NCI-H2107 treated with DMSO at 0.1 percent for 48 hours (cell line): ENCODE data around the gene APP.
"Not testable (repeated sequence)": the region's sequence is repeated elsewhere in the genome, so short reads cannot be mapped to it uniquely, and the experiment has no call there.

Experiments
- DNase-seq: peaks from one replicate; lab custom pipeline; 2025; ENCODE audit not compliant: unreplicated experiment; lab: John Stamatoyannopoulos, UW

The APP gene

GRCh38 chr21:25953196-25953595 is 217.4 kb downstream of the APP start:
- no peak for DNase-seq

GRCh38 chr21:25952306-25952705 is 218.3 kb downstream of the APP start:
- no peak for DNase-seq

GRCh38 chr21:25949701-25950100 is 220.9 kb downstream of the APP start:
- no peak for DNase-seq

- no peak for DNase-seq
Observed at GRCh38 chr21:25944672-25945213, 225.8 kb downstream of the APP start.

DNA sequence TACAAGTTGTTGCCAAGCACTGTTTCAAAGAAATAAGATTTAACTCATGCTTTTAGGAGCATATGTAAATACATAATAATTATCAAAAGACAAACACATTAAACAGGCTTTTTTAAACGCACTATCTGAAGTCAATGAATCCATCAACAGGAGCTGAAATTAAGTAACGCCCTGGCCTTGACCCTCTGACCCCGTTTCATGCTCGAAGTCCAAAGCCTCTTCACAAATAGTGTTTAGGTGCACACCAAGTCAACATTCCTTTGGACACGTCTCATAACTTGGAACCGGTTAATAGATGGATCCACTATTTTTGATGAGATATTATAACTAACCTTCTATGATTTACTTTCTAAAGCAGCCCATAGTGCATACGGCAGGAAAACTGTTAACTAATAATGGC is 226.5 kb downstream of the APP start:
- DNase-seq = no peak

DNA sequence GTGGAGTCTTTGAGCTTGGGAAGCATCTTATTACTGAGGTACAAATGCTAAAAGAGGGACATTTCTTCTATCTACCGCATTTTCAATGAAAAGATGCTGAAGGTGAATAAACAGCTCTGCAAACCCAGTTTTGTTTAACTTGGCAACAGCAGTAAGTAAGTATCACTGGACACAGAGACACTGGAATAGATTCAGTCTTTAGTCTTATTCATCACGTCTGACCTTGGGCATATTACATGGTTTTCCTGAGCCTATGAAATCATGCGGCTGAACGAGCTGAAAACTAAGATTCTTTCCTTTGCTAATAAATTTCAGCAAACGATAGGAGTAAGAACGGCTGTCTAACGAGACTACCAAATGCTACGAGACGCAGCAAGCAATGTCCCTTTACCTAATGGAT is 228.4 kb downstream of the APP start:
- DNase-seq = no peak

DNA sequence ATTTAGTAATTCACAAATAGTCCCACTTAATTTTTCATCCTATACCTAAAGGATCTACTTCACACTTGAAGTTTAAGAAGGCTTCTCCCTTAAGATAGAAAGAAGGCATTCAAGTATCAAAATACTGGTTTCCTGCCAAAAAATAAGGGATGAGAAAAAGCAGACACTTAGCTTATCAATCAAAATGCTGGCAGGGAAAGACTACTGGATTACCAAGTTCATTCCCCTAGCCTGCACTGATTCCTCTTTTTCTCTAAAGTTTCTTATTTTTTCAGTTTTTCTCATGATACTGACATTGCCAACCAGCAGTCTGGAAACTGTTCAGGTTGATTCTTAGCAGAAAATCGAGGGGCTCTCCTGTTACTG is 231.2 kb downstream of the APP start:
- DNase-seq = no peak

DNA sequence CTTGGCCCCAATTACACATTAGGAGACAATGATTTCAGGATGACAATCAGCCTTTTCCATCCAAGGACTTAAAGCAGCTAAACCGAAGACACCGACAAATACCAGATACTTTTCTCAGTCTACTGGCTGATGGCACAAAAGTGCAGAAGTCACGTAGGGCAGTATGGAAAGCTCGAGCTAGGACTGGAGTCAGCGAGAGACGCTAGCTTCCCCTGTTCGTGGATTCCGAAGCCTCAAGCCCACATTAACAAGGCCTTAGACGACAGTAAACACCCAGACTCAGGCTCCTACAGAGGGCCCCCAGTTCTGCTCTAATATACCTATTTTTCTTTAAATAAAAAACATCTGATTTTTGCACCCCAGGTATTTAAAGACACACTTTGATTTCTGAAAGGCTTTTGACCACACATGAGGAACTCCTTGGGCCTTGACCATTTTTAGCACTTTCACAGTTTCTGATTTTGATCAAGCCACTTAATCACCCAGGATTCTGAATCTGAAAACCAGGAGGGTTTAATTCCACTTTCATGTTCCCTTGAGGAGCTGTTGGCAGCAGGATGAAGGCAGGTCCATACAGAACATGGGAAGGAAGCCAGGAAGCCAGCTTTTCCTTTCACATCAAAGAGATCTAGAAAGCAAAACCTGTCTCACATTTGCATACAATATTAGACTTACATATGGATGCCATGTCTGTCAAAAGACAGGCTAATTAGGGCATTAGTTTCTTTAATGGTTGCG is 231.7 kb downstream of the APP start:
- DNase-seq = no peak

- DNase-seq = no peak
Observed at GRCh38 chr21:25936776-25937175, 233.8 kb downstream of the APP start.

GRCh38 chr21:25934771-25935224 is 235.8 kb downstream of the APP start:
- no peak for DNase-seq

DNA sequence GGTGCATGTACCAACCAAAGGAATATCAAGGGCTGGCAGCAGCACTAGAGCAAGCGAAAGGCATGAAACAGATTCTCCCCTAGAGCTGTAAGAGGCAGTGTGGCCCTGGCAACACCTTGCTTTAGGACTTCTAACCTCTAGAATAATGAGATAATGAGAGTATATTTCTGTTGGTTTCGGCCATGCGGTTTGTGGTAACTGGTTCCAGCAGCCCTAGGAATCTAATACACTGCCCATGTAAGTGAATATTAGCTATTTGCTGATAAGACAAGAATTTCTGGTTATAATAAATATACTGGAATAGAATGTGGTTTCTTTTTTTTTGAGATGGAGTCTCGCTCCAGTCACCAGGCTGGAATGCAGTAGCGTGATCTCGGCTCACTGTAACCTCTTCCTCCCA is 236.4 kb downstream of the APP start:
- DNase-seq = no peak

- no peak for DNase-seq
Observed at GRCh38 chr21:25931765-25932164, 238.8 kb downstream of the APP start.

DNA sequence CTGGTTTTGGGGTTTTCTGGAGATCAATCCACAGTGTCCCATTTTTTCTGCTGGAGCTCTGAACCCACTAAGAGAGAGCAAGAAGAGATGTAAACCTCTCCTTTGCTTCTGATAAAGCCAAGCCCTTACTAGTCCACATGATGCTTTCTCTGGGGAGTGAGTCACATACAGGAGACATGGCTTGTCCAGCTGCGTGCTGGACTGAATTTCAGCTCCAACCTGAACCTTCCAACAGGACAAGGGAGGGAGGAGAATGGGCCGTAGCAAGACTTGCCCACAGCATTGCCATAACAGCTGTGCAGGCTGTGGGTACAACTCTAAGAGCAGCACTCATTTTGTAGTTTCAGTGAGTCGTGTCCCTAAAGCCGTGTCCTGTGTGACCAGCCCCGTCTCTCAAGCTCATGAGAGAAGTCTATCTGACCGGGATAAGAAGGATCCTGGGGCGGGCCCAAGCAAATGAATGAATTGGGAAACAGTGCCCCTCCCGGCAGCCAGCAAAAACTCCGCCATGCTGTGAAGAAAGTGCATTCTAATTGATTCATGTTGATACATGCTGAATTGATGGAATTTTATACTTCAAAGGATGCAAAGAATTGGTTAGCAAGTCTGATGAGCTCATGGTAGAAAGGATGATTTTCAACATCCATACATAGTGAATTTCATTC is 240.6 kb downstream of the APP start:
- no peak for DNase-seq

DNA sequence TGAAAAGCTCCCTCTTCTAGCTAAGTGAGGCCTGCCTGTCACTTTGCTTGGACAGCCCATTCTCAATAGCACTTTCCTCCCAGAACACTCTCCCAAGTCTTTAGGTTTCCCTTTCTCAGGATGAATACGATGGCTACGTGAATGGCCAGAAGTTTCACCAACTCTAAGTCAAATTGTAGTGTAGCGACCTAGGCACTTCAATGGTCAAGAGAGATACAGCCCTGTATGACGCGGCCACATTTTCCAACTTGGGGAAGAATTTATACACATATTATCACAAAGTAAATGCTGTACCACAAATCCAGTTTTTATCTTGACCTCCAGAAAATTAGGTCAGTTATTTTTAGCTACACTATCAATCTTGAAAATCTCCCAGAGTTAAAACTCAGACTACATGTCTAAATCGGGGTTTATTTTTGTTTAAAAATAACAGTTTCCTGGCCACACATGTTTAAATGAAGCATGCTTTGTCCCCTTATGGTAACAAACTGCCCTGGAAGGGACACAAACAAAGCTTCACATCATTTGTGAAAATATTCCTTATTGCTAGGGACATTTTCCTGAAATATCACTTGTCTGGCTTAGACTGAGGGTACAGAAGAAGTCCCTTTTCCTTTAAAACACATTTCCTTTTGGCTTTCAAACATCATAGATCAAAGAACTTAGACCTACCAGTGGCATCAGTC is 243.2 kb downstream of the APP start:
- DNase-seq = no peak

- DNase-seq = no peak
Observed at GRCh38 chr21:25925936-25926335, 244.6 kb downstream of the APP start.

- no peak for DNase-seq
Observed at GRCh38 chr21:25925064-25925800, 245.3 kb downstream of the APP start.

- DNase-seq = not testable (repeated sequence)
Observed at GRCh38 chr21:25918152-25918551, 252.4 kb downstream of the APP start.

DNA sequence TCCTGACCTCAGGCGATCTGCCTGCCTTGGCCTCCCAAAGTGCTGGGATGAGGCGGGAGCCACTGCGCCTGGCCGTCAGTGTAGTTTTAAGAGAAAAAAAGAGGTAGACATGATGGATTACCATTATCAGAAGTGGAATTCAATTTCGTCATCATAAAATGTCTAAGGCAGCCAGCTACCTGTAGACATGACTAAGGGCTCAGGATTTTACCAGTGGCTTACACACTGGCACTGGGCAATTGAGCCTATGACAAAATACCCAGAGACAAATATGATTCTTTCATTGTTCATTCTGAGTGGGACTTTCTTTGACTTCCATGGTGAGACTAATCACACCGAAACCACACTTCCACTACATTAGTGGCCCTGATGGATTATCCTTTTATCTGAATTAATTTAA is 254.3 kb downstream of the APP start:
- no peak for DNase-seq

DNA sequence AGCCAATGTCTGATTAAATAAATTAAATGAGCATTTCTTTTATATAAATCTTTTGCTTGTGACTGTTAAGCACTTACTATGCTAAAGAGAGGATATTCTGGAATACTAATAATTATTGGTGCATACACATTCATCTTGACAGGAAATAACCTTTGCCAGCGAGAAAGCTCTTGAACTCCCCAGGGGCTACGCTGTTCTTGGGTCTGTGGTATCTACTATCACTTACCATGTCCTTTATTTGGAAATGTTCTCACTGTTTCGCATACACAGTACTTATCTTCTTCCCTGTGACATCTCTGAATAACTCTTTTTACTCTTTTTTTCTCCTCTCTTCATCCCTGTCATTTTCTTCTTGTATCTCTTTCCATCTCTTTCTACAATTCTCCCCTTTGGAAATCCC is 257.1 kb downstream of the APP start:
- DNase-seq = no peak

- DNase-seq = no peak
Observed at GRCh38 chr21:25912402-25912746, 258.2 kb downstream of the APP start.

GRCh38 chr21:25911730-25912401 is 258.7 kb downstream of the APP start:
- DNase-seq = no peak
